Right forelimb (tissue), 1 donor: Measurements from ENCODE around the gene UGT1A6.

Experiments
- DNase-seq: peaks from one replicate; pipeline ENCODE4 v3.0.0-alpha.2; 2018

The UGT1A6 gene

GRCh38 chr2:233822101-233822771 lies 129.5 kb downstream of the UGT1A6 start:
- DNase-seq = peak; percentile 11
